RWPE1 (cell line): ENCODE measurements around the gene NEDD9.

Experiments used
- CTCF ChIA-PET: fragments of 350-600 bp; sonication (Branson Sonifier 250); formaldehyde crosslinking; extraction: SDS; loops from one replicate; lab custom pipeline; 2021; lab: Yijun Ruan, JAX
- POLR2A ChIA-PET: fragments of 400-600 bp; formaldehyde crosslinking; extraction: SDS; loops from one replicate; lab custom pipeline; 2020; ENCODE audit warnings: antibody characterized with exemption; ENCODE audit not compliant: low non-redundant PET; lab: Yijun Ruan, JAX
- DNase-seq: peaks from one replicate; pipeline ENCODE4 v3.0.0; 2012; ENCODE audit warnings: low spot score
- H3K27ac ChIP-seq: fragments of 450-650 bp; 2 replicates; pipeline ENCODE4 v1.5.1; 2017
- TF ChIP-seq, protein P1 (sequence below): fragments of 450-650 bp; conservative IDR thresholded peaks from 2 replicates; pipeline ENCODE4 v1.5.1; 2017; ENCODE audit warnings: low read depth, mild to moderate bottlenecking

Gene NEDD9

DNA sequence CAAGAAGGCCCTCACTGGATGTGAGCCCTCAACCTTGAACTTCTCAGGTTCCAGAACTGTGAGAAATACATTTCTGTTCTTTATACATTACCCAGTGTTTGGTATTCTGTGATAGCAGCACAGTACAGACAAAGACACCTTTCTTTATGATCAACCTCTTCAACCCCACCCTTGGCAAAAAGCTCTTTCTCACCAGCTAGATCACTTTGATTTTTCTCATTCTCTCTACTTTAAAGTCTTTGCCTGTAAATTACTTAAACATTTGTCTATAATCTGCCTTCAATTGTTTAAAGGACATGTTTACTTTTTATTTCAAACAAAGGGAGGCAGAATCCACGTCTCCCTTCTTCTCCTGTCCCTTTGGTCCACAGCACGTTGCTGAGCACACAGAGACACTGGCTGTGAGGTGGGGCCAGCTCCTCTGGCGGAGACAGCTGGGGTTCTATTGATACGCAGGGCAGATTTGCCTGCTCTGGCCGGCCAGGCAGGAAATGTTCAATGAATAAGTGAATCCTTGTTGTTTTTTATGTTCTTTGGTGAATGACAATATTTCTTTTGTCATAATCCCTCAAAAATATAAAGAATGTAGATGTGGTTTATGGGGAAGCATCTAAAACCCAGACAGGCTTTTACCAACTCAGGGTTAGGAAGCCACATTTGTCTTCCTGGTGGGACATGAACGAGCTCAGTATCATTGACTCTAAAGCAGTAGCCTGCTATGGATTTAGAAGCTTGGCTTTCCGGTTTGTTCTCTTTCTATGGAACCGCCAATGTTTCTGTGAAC lies 52.9 kb downstream of the NEDD9 start:
- no peak overlapping the region for H3K27ac ChIP-seq
- ChIA-PET POLR2A (no interaction called here), CTCF (interaction anchor here (0.6 kb wide), 2 partner anchors 53 to 289 kb away, joined by 3 read pairs; partner anchors contain the start of gene NEDD9)
- DNase-seq, result no peak
- TF ChIP-seq, protein P1, sequence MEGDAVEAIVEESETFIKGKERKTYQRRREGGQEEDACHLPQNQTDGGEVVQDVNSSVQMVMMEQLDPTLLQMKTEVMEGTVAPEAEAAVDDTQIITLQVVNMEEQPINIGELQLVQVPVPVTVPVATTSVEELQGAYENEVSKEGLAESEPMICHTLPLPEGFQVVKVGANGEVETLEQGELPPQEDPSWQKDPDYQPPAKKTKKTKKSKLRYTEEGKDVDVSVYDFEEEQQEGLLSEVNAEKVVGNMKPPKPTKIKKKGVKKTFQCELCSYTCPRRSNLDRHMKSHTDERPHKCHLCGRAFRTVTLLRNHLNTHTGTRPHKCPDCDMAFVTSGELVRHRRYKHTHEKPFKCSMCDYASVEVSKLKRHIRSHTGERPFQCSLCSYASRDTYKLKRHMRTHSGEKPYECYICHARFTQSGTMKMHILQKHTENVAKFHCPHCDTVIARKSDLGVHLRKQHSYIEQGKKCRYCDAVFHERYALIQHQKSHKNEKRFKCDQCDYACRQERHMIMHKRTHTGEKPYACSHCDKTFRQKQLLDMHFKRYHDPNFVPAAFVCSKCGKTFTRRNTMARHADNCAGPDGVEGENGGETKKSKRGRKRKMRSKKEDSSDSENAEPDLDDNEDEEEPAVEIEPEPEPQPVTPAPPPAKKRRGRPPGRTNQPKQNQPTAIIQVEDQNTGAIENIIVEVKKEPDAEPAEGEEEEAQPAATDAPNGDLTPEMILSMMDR, result no peak

DNA sequence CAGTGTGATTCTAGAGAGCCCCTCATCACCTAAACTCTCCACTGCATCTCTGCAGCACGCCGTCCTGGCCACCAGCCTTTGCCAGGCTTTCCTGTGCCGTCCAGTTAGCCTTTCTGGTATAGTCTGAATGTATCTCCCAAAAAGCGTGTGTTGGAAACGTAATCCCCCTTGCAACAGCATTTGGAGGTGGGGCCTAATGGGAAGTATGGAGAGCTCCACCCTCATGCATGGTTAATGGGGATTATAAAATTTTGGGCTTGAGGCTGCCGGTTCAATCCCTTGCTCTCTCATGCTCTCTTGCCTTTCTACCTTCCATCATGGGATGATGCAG lies 53.4 kb downstream of the NEDD9 start:
- TF ChIP-seq, protein P1, result no peak
- CTCF ChIA-PET, result interaction anchor here (0.6 kb wide), 1 partner anchor 288 kb away, joined by 3 read pairs; no protein-coding TSS in a partner anchor
- no peak for DNase-seq
- H3K27ac ChIP-seq, result no peak overlapping the region
- POLR2A ChIA-PET, result no interaction called here

DNA sequence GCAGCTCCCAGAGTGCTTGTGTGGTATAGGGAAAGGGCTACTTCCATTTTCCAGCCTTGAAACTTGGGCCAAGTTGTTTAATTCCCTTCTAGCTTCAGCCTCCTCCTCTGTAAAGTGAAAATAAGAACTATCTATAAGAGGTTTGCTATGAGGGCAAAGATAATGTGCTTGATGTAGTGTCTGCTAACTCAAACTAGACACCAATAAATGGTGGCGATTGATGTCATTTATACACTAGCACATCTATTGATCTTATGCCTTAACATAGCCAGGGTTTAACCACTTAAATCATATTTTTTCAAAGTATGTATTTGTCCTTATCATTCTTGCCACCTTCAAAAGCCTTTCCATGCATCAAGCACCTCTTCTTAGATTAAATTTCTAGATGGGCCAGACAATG lies 55.2 kb downstream of the NEDD9 start:
- CTCF ChIA-PET, result interaction anchor here (0.5 to 1.0 kb wide), 2 partner anchors 399 to 675 kb away, joined by 3 read pairs; no protein-coding TSS in a partner anchor

DNA sequence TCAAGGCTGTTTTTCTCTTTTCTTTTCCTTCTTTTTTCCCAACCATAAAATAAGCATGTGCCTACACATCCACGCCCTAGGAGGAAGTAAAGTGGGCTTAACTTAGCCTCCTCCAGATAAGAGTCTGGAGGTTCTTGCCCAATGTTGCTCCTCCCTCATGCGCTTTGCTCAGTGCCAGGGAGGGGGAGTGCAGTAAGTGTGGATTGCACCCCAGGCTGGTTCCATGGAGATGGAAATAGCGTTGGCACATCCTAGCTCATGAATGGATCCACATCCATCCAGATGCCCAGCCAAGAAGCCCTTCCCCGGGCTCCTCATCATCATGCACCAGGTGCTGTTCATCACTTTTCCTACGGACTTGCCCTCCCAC lies 58.2 kb downstream of the NEDD9 start:
- ChIA-PET POLR2A (no interaction called here), CTCF (interaction anchor here (0.6 kb wide), 1 partner anchor 46 kb away, joined by 3 read pairs; no protein-coding TSS in a partner anchor)
- DNase-seq, result no peak
- no peak overlapping the region for H3K27ac ChIP-seq
- TF ChIP-seq, protein P1, result no peak

More for the DNA sequence above, 55.2 kb downstream of the NEDD9 start:
- H3K27ac ChIP-seq, result no peak overlapping the region
- TF ChIP-seq, protein P1, result no peak
- no peak for DNase-seq
- POLR2A ChIA-PET, result no interaction called here

DNA sequence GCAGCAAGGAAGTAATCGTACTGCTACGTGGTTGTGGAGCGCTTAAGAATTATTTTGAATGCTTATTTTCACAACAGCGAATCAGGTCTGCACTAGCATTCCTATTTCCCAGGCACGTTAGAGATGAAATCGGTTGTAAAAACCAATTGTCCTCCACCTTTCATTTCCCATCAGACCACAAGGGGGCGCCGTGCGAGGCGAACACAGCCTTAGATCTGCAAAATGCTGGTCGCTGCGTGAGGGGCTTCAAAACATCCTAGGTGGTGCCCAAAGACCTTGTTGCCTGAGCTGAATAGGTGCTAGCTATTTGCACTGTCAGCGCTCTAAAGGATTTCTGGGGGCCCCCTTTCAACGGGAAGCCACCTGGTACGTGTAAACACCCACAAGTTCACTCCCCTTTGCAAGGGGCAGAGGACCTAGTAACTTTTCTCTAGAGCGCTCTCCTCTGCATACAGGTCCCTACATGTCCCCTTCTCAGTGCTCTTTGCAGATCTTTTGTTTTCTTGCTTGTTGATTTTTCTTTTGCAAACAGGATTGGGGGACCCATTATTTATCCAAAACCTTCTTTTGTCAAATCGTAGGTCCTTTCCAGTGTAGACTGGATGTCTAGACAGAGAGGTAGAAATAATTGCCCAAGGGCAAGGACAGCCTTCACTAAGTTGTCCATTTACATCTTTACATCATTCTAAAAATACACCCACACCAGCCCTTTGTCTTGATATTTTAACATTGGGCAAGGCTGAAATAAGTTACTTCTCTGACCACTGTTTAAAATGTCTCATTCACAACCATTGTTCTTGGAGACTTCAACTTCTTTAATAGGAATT lies 59.8 kb downstream of the NEDD9 start:
- ChIA-PET CTCF (interaction anchor here (0.5 to 2.1 kb wide), 8 partner anchors 9 to 1994 kb away, joined by 3 to 10 read pairs (median 4); no protein-coding TSS in a partner anchor), POLR2A (no interaction called here)
- H3K27ac ChIP-seq, result no peak overlapping the region
- peak; percentile 21 for DNase-seq
- TF ChIP-seq, protein P1, result peak; percentile 71

- no peak for DNase-seq
- H3K27ac ChIP-seq, result no peak overlapping the region
- TF ChIP-seq, protein P1, result no peak
- ChIA-PET POLR2A (no interaction called here), CTCF (interaction anchor here (0.6 to 2.1 kb wide), 9 partner anchors 10 to 400 kb away, joined by 3 to 10 read pairs (median 3); no protein-coding TSS in a partner anchor)
These were observed 60.5 kb downstream of the NEDD9 start for GRCh38 chr6:11171952-11172351.
